HCT116 (cell line): ENCODE data around the gene PHF19.

Experiments used
- EZH2phosphoT487 ChIP-seq: fragments of 200-600 bp; IDR thresholded peaks from 2 replicates; pipeline ENCODE4 v1.6.1; 2018; ENCODE audit warnings: antibody characterized with exemption, borderline replicate concordance
- JUND ChIP-seq: IDR thresholded peaks from 2 replicates; pipeline ENCODE4 v1.6.1; 2012
- POLR2A ChIP-seq: IDR thresholded peaks from 2 replicates; pipeline ENCODE4 v1.7.0; 2011; ENCODE audit warnings: borderline replicate concordance; ENCODE audit not compliant: insufficient read depth, insufficient read length; ENCODE audit errors: extremely low read depth
- SP1 ChIP-seq: IDR thresholded peaks from 2 replicates; pipeline ENCODE4 v1.6.1; 2012; ENCODE audit warnings: low read depth
- TCF7L2 ChIP-seq: IDR thresholded peaks from 2 replicates; pipeline ENCODE4 v1.7.0; 2011; ENCODE audit warnings: borderline replicate concordance, inconsistent platforms; ENCODE audit not compliant: insufficient read depth, insufficient read length; ENCODE audit errors: extremely low read depth
- ZBTB33 ChIP-seq: IDR thresholded peaks from 2 replicates; pipeline ENCODE4 v1.6.1; 2011; ENCODE audit warnings: mild to moderate bottlenecking, low read length, moderate library complexity; ENCODE audit not compliant: insufficient replicate concordance; ENCODE audit errors: extremely low read depth
- TF ChIP-seq, protein P1 (sequence below), 3 experiments: fragments of 200-600 bp in 1 of 3; sonication (generic) in 1 of 3; IDR thresholded peaks in 2 of 3; conservative IDR thresholded peaks in 1 of 3; 2 replicates each; pipeline ENCODE4 v1.5.1; 2012 to 2017; ENCODE audit warnings: low read depth in 2 of 3, low read length in 2 of 3, antibody characterized with exemption in 1 of 3, borderline replicate concordance in 1 of 3, control low read depth in 1 of 3, mild to moderate bottlenecking in 1 of 3, mixed read lengths in 1 of 3, mixed run types in 1 of 3, moderate library complexity in 1 of 3; ENCODE audit not compliant: insufficient read depth in 1 of 3
- TF ChIP-seq, protein P2 (sequence below): IDR thresholded peaks from 2 replicates; pipeline ENCODE4 v1.6.1; 2012; ENCODE audit warnings: low read depth

GRCh38 chr9:120855827-120856670 is 20.9 kb downstream of the PHF19 start:
- TF ChIP-seq, protein P1, sequence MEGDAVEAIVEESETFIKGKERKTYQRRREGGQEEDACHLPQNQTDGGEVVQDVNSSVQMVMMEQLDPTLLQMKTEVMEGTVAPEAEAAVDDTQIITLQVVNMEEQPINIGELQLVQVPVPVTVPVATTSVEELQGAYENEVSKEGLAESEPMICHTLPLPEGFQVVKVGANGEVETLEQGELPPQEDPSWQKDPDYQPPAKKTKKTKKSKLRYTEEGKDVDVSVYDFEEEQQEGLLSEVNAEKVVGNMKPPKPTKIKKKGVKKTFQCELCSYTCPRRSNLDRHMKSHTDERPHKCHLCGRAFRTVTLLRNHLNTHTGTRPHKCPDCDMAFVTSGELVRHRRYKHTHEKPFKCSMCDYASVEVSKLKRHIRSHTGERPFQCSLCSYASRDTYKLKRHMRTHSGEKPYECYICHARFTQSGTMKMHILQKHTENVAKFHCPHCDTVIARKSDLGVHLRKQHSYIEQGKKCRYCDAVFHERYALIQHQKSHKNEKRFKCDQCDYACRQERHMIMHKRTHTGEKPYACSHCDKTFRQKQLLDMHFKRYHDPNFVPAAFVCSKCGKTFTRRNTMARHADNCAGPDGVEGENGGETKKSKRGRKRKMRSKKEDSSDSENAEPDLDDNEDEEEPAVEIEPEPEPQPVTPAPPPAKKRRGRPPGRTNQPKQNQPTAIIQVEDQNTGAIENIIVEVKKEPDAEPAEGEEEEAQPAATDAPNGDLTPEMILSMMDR (IDR thresholded peaks at IDR 0.05 in 2 of 3, conservative IDR thresholded peaks at IDR 0.05 in 1 of 3; ENCODE audit: borderline replicate concordance in 1 of 3, insufficient read depth in 1 of 3, low read depth in 2 of 3, low read length in 2 of 3): no peak
- TF ChIP-seq EZH2phosphoT487: no peak
- no peak for TF ChIP-seq POLR2A
- TF ChIP-seq, protein P2, sequence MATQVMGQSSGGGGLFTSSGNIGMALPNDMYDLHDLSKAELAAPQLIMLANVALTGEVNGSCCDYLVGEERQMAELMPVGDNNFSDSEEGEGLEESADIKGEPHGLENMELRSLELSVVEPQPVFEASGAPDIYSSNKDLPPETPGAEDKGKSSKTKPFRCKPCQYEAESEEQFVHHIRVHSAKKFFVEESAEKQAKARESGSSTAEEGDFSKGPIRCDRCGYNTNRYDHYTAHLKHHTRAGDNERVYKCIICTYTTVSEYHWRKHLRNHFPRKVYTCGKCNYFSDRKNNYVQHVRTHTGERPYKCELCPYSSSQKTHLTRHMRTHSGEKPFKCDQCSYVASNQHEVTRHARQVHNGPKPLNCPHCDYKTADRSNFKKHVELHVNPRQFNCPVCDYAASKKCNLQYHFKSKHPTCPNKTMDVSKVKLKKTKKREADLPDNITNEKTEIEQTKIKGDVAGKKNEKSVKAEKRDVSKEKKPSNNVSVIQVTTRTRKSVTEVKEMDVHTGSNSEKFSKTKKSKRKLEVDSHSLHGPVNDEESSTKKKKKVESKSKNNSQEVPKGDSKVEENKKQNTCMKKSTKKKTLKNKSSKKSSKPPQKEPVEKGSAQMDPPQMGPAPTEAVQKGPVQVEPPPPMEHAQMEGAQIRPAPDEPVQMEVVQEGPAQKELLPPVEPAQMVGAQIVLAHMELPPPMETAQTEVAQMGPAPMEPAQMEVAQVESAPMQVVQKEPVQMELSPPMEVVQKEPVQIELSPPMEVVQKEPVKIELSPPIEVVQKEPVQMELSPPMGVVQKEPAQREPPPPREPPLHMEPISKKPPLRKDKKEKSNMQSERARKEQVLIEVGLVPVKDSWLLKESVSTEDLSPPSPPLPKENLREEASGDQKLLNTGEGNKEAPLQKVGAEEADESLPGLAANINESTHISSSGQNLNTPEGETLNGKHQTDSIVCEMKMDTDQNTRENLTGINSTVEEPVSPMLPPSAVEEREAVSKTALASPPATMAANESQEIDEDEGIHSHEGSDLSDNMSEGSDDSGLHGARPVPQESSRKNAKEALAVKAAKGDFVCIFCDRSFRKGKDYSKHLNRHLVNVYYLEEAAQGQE: no peak
- no peak for TF ChIP-seq JUND
- TF ChIP-seq TCF7L2: no peak
- TF ChIP-seq ZBTB33: no peak
- TF ChIP-seq SP1: no peak
